ENCODE measurements around the gene SYTL2. TPM values are rescaled to one million over a fixed set of nuclear protein-coding genes. Genes with fewer than 3 reads are reported as not detected.

The SYTL2 gene
- total RNA-seq, 2 donors from 2014 or later, result 1.7 to 3.4 TPM

- H3K36me3 Mint-ChIP-seq (ENCODE audit: low read depth), result no peaks in the 10 kb centered on the region
Observed at GRCh38 chr11:85752890-85753581, 57.9 kb downstream of the SYTL2 start.

GRCh38 chr11:85752201-85752889, 58.6 kb downstream of the SYTL2 start:
- H3K4me1 ChIP-seq (ENCODE audit: control insufficient read depth, insufficient read depth, low read length), result no peaks in the 10 kb centered on the region
- 87 to 100% methylated on average over 3 to 4 of the region's 4 CpGs for WGBS, 2 experiments (ENCODE audit: insufficient coverage in 1 of 2, insufficient read length in 1 of 2)
- H3K4me3 Mint-ChIP-seq, result no peak overlapping the region
- no peaks in the 10 kb centered on the region for H3K9me3 ChIP-seq (ENCODE audit: control insufficient read depth, low read length)
- H3K27ac Mint-ChIP-seq, result no peak overlapping the region
- no peak overlapping the region for H3K27ac ChIP-seq (ENCODE audit: low read depth, low read length)
- no peak overlapping the region for H3K4me3 ChIP-seq (ENCODE audit: low read length)
- no peaks in the 10 kb centered on the region for H3K36me3 ChIP-seq (ENCODE audit: control insufficient read depth, insufficient read depth, low read length)
- DNase-seq, result no peak
- H3K27me3 ChIP-seq (ENCODE audit: control insufficient read depth, insufficient read depth, low read length, poor library complexity, severe bottlenecking), result peaks cover 43% of the 10 kb centered on the region
- no peak overlapping the region for H3K9ac ChIP-seq (ENCODE audit: extremely low read depth, low read length, poor library complexity, severe bottlenecking)
- H3K36me3 Mint-ChIP-seq (ENCODE audit: low read depth), result no peaks in the 10 kb centered on the region
- H3K4me1 Mint-ChIP-seq, result peaks cover 16% of the 10 kb centered on the region
- peaks cover 44% of the 10 kb centered on the region for H3K27me3 Mint-ChIP-seq (ENCODE audit: insufficient read depth)
- no peaks in the 10 kb centered on the region for H3K9me3 Mint-ChIP-seq
- no peak for TF ChIP-seq CTCF (conservative IDR thresholded peaks at IDR 0.05)

More at GRCh38 chr11:85752890-85753581, 57.9 kb downstream of the SYTL2 start:
- TF ChIP-seq CTCF (conservative IDR thresholded peaks at IDR 0.05), result no peak
- Histone ChIP-seq H3K4me3 (ENCODE audit: low read length) (no peak overlapping the region), H3K27ac (ENCODE audit: low read depth, low read length) (no peak overlapping the region), H3K27me3 (ENCODE audit: control insufficient read depth, insufficient read depth, low read length, poor library complexity, severe bottlenecking) (peaks cover 43% of the 10 kb centered on the region), H3K4me1 (ENCODE audit: control insufficient read depth, insufficient read depth, low read length) (no peaks in the 10 kb centered on the region), H3K36me3 (ENCODE audit: control insufficient read depth, insufficient read depth, low read length) (no peaks in the 10 kb centered on the region), H3K9me3 (ENCODE audit: control insufficient read depth, low read length) (no peaks in the 10 kb centered on the region), H3K9ac (ENCODE audit: extremely low read depth, low read length, poor library complexity, severe bottlenecking) (no peak overlapping the region)
- WGBS, 2 experiments (ENCODE audit: insufficient coverage in 1 of 2, insufficient read length in 1 of 2), result 92 to 99% methylated on average over 6 of the region's 7 CpGs
- peaks cover 45% of the 10 kb centered on the region for H3K27me3 Mint-ChIP-seq (ENCODE audit: insufficient read depth)
- H3K4me3 Mint-ChIP-seq, result no peak overlapping the region
- H3K27ac Mint-ChIP-seq, result no peak overlapping the region
- H3K9me3 Mint-ChIP-seq, result no peaks in the 10 kb centered on the region
- H3K4me1 Mint-ChIP-seq, result peaks cover 14% of the 10 kb centered on the region
- no peak for DNase-seq

- Histone ChIP-seq H3K27ac (ENCODE audit: low read depth, low read length) (no peak overlapping the region), H3K9ac (ENCODE audit: extremely low read depth, low read length, poor library complexity, severe bottlenecking) (no peak overlapping the region), H3K4me3 (ENCODE audit: low read length) (no peak overlapping the region), H3K4me1 (ENCODE audit: control insufficient read depth, insufficient read depth, low read length) (no peaks in the 10 kb centered on the region), H3K36me3 (ENCODE audit: control insufficient read depth, insufficient read depth, low read length) (no peaks in the 10 kb centered on the region), H3K9me3 (ENCODE audit: control insufficient read depth, low read length) (no peaks in the 10 kb centered on the region), H3K27me3 (ENCODE audit: control insufficient read depth, insufficient read depth, low read length, poor library complexity, severe bottlenecking) (peaks cover 49% of the 10 kb centered on the region)
- Mint-ChIP-seq H3K36me3 (ENCODE audit: low read depth) (no peaks in the 10 kb centered on the region), H3K9me3 (no peaks in the 10 kb centered on the region), H3K4me3 (no peak overlapping the region), H3K27ac (no peak overlapping the region), H3K27me3 (ENCODE audit: insufficient read depth) (peaks cover 47% of the 10 kb centered on the region), H3K4me1 (peaks cover 16% of the 10 kb centered on the region)
- TF ChIP-seq CTCF (conservative IDR thresholded peaks at IDR 0.05), result no peak
- DNase-seq, result no peak
Observed at GRCh38 chr11:85751724-85752123, 59.2 kb downstream of the SYTL2 start.

All from endodermal cell (in vitro differentiated cells).